Measurements from ENCODE around the gene SRCAP.

DNA sequence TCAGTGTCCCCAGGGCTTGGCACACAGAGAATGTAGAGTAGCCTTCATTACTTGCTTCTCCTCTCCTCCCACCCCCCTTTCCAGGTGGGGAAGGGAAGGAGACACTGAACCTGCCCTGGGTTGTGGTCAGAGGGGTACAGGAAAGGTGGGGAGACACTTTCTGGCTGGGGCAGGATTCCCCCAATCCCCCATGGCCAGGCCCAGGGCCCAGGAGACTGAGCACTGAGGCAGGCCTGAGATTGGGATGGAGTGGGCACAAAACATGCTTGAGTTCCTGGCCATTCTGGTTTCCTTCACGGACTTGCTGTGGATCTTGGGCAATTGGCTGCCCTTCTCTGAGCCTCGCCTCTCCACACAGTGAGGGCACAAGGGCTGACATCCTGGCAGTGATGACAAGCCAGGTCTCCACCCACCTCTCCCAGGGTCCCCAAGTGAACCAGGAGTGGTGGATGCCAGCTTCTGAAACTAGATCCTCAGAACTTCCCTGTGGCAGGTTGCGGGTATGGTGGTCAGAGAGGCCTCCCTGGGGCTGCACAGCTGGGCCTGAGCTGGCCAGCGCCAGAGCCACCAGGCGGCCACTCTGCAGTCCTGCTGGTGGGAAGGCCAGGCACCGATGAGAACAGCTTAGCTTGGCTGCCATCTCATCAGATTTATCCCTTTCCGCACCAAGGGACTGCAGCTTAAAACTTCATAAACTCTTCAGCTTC, 78.8 kb downstream of the SRCAP start:
- no peak for TF ChIP-seq POLR2A (IDR thresholded peaks at IDR 0.05)
- TF ChIP-seq, protein P1, sequence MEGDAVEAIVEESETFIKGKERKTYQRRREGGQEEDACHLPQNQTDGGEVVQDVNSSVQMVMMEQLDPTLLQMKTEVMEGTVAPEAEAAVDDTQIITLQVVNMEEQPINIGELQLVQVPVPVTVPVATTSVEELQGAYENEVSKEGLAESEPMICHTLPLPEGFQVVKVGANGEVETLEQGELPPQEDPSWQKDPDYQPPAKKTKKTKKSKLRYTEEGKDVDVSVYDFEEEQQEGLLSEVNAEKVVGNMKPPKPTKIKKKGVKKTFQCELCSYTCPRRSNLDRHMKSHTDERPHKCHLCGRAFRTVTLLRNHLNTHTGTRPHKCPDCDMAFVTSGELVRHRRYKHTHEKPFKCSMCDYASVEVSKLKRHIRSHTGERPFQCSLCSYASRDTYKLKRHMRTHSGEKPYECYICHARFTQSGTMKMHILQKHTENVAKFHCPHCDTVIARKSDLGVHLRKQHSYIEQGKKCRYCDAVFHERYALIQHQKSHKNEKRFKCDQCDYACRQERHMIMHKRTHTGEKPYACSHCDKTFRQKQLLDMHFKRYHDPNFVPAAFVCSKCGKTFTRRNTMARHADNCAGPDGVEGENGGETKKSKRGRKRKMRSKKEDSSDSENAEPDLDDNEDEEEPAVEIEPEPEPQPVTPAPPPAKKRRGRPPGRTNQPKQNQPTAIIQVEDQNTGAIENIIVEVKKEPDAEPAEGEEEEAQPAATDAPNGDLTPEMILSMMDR (IDR thresholded peaks at IDR 0.05), result no peak

All from sigmoid colon (tissue), 3 donors.